Dermis blood vessel endothelial cell (primary cell): ENCODE measurements around the gene TTC4. TPM values are rescaled to one million over a fixed set of nuclear protein-coding genes. Genes with fewer than 3 reads are reported as not detected.
A peak's percentile ranks its signal among the peaks of the same experiment; 100 is the strongest.

ENCODE experiments used
- DNase-seq: peaks from one replicate; pipeline ENCODE4 v3.0.0; 2010
- total RNA-seq: library from RNA; depleted of rRNA; stranded (reverse); fragments of >200 nt; gene quantifications from 2 replicates; pipeline ENCODE4 v1.2.3, GENCODE V29; 2014

The TTC4 gene
- total RNA-seq, 1 donor from 2014 or later: 21.3 TPM

DNA sequence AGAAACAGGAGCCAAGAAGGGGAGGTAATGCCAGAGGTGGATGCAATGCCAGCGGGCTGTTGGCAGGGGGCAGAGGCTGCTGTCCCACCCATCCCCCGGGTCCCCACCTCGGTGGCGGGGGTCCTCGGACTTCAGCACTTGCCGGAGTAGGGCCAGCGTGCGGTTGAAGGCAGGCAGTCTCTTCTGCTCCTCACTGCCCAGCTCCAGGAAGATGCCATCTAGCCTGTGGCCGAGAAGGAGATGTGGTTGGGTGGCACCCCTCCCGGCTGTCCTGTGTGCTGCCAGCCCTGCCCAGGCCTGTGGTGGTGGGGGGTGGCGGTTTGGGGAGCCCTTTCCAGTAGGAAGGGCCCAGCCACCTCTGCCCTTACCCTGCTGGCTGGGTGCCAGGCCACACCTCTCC lies 71.9 kb downstream of the TTC4 start:
- DNase-seq: no peak

DNA sequence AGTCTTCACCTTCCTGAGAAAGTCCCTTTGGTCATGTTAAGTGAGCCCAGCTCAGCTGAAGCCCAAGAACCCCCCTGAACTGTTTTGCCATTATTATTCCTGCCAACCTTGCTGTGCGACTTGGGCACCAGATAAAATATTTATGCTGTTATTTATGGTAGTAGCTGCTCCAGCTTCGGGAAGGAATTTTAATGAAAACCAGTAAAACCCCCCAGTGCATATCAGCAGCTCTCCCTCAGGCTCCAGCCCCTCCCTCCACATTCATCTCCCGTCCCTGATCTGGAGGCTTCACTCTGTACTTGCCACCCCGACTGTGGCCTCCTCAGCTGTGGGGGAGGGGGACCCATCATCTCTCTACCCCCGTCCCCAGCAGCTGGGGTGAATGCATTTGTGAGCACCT lies 72.8 kb downstream of the TTC4 start:
- no peak for DNase-seq

GRCh38 chr1:54791880-54792522 lies 76.3 kb downstream of the TTC4 start:
- peak; percentile 58 for DNase-seq

Other genes with a start within 250 kb of the TTC4 start
- 1.0 and 3.0 TPM in 2 replicates for gene ACOT11, start 167.6 kb upstream of the TTC4 start, total RNA-seq
- not detected in 2 replicates for gene FAM151A, start 92.3 kb upstream of the TTC4 start, total RNA-seq
- 0.17 TPM in 1 of 2 replicates, not detected in the other for gene MROH7, start 74.1 kb upstream of the TTC4 start, total RNA-seq
- 4.8 and 5.3 TPM in 2 replicates for gene PARS2, start 48.7 kb downstream of the TTC4 start, total RNA-seq
- 0.17 TPM in 1 of 2 replicates, not detected in the other for gene TTC22, start 85.5 kb downstream of the TTC4 start, total RNA-seq
- gene DHCR24, start 171.3 kb downstream of the TTC4 start, total RNA-seq: 82.2 and 213 TPM in 2 replicates